GM13976 (cell line): ENCODE measurements around the gene TYMS.

Experiments used
- DNase-seq: peaks from one replicate; pipeline ENCODE4 v3.0.0; 2012; ENCODE audit warnings: low spot score
- CTCF ChIP-seq: IDR thresholded peaks from 2 replicates; pipeline ENCODE4 v1.5.1; 2012; ENCODE audit warnings: borderline replicate concordance, mild to moderate bottlenecking; ENCODE audit not compliant: insufficient read depth; ENCODE audit errors: extremely low read depth, missing control alignments, control extremely low read depth
- in situ Hi-C: fragments of 300-500 bp; cut with MboI; formaldehyde crosslinking; loops from one replicate; pipeline ENCODE4 v1.12.0; 2022; ENCODE audit warnings: low sequenced_read_pairs, mixed read lengths, inconsistent platforms; ENCODE audit not compliant: unreplicated experiment

Gene TYMS

GRCh38 chr18:657311-658000 is at the start of gene TYMS:
Gene TYMS (plus strand): TSS chr18:657653. CDS start chr18:657743, 90 bp downstream.
- DNase-seq, result peak; percentile 83
- in situ Hi-C loops, result no loop called here
- no peak for TF ChIP-seq CTCF

GRCh38 chr18:607930-608329 is 49.5 kb upstream of the TYMS start:
- TF ChIP-seq CTCF, result no peak
- in situ Hi-C loops, result no loop called here
- no peak for DNase-seq

GRCh38 chr18:610214-610928 is 47.1 kb upstream of the TYMS start:
- no peak for TF ChIP-seq CTCF
- in situ Hi-C loops, result loop anchor here (10.0 kb wide), 1 partner anchor 326 kb away; no protein-coding TSS in a partner anchor
- no peak for DNase-seq

- no peak for TF ChIP-seq CTCF
- in situ Hi-C loops, result loop anchor here (10.0 kb wide), 1 partner anchor 327 kb away; no protein-coding TSS in a partner anchor
Observed at GRCh38 chr18:612156-612555, 45.3 kb upstream of the TYMS start.

GRCh38 chr18:614193-614592 is 43.3 kb upstream of the TYMS start:
- in situ Hi-C loops, result loop anchor here (10.0 kb wide), 1 partner anchor 329 kb away; no protein-coding TSS in a partner anchor
- no peak for TF ChIP-seq CTCF
- DNase-seq, result no peak

More at GRCh38 chr18:612156-612555, 45.3 kb upstream of the TYMS start:
- DNase-seq, result no peak

GRCh38 chr18:615092-615521 is 42.3 kb upstream of the TYMS start:
- in situ Hi-C loops, result loop anchor here (10.0 kb wide), 1 partner anchor 330 kb away; no protein-coding TSS in a partner anchor
- no peak for DNase-seq
- TF ChIP-seq CTCF, result no peak
